ENCODE data around the gene ZFP92.

The ZFP92 gene

DNA sequence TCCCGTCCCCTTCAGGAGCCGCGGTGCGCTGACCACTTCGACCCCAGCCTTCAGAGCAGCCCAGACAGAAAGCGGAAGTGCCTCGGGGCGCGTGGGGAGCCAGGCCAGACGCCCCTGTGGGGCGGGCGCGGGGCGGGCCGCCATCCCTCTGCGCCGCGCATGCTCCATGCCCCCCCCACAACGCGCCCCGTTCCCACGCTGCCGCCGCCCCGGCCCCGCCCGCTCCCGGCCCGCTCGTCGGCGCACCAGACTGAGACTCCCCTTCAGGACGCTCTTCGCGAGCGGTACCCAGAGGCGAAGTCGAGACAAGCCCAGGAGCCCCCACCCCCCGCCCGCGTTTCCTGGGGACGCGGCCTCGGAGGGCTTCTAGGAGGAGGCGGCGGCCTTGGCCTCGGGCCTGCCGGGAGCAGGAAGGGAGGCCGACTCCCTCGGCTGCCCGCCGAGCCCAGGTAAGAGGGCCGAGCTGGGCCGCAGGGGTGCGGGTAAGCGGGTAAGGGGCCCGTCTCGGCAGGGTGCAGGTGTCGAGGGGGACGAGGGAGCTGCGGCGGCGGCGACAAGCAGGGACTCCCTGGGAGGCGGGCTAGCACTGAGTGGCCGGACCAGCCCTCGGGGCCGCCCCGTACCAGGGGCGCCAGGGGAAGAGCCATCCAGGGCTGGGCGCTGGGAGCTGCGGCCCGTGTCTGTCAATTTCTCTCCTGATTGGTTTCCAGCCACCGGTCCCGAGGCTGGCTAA is at the start of gene ZFP92:
Gene ZFP92 (plus strand): TSS at position 218 of the 733 bp plus-strand sequence. CDS start 6,851 bp downstream, outside the sequence.
- Mint-ChIP-seq H3K4me3 (peak within 1 kb of the TSS; percentile 77), H3K27ac (peak within 1 kb of the TSS; percentile 80), H3K4me1 (peaks cover 17% of the 10 kb centered on the region), H3K27me3 (no peaks in the 10 kb centered on the region), H3K9me3 (no peaks in the 10 kb centered on the region), H3K36me3 (no peaks in the 10 kb centered on the region)
- ATAC-seq, result peak; percentile 75

- Mint-ChIP-seq H3K36me3 (peaks cover 5% of the 10 kb centered on the region), H3K4me3 (no peak overlapping the region), H3K27ac (no peak overlapping the region), H3K9me3 (peaks cover 2% of the 10 kb centered on the region), H3K27me3 (no peaks in the 10 kb centered on the region), H3K4me1 (no peaks in the 10 kb centered on the region)
- ATAC-seq, result no peak
These were observed 49.4 kb upstream of the ZFP92 start for GRCh38 chrX:153361781-153362397.

GRCh38 chrX:153365670-153366069 is 45.6 kb upstream of the ZFP92 start:
- H3K9me3 Mint-ChIP-seq, result no peaks in the 10 kb centered on the region
- H3K4me3 Mint-ChIP-seq, result no peak overlapping the region
- H3K36me3 Mint-ChIP-seq, result no peaks in the 10 kb centered on the region
- no peak overlapping the region for H3K27ac Mint-ChIP-seq
- ATAC-seq, result no peak
- H3K27me3 Mint-ChIP-seq, result peaks cover 11% of the 10 kb centered on the region
- peaks cover 4% of the 10 kb centered on the region for H3K4me1 Mint-ChIP-seq

DNA sequence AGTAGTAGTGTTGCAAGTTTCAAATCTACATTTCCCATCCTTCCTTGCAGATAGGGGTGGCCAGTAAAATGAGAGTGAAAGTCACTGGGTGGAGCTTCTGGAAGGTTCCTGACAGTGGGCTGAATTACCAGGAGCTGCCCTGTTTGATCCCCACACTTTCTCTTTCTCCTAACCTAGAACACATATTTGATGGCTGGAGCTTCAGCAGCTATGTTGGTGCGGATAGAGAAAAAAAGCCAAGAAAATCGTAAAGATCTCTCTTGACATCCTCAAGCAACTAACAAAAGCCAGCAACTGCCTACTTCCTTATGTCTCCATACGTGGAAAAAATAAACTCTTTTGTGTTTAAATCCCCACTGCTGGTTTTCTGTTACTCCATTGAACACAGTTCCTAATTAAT is 45.2 kb upstream of the ZFP92 start:
- peaks cover 15% of the 10 kb centered on the region for H3K27me3 Mint-ChIP-seq
- peaks cover 6% of the 10 kb centered on the region for H3K4me1 Mint-ChIP-seq
- H3K4me3 Mint-ChIP-seq, result no peak overlapping the region
- H3K36me3 Mint-ChIP-seq, result no peaks in the 10 kb centered on the region
- H3K27ac Mint-ChIP-seq, result no peak overlapping the region
- H3K9me3 Mint-ChIP-seq, result no peaks in the 10 kb centered on the region
- no peak for ATAC-seq

- H3K27ac Mint-ChIP-seq, result no peak overlapping the region
- peaks cover 6% of the 10 kb centered on the region for H3K4me1 Mint-ChIP-seq
- no peaks in the 10 kb centered on the region for H3K9me3 Mint-ChIP-seq
- peaks cover 22% of the 10 kb centered on the region for H3K27me3 Mint-ChIP-seq
- no peak for ATAC-seq
- no peaks in the 10 kb centered on the region for H3K36me3 Mint-ChIP-seq
- H3K4me3 Mint-ChIP-seq, result no peak overlapping the region
These were observed 44.3 kb upstream of the ZFP92 start for GRCh38 chrX:153366878-153367538.

GRCh38 chrX:153370293-153371055 is 40.8 kb upstream of the ZFP92 start:
- ATAC-seq, result no peak
- no peaks in the 10 kb centered on the region for H3K9me3 Mint-ChIP-seq
- peaks cover 6% of the 10 kb centered on the region for H3K4me1 Mint-ChIP-seq
- H3K27me3 Mint-ChIP-seq, result peaks cover 23% of the 10 kb centered on the region
- H3K36me3 Mint-ChIP-seq, result no peaks in the 10 kb centered on the region
- H3K27ac Mint-ChIP-seq, result no peak overlapping the region
- no peak overlapping the region for H3K4me3 Mint-ChIP-seq

DNA sequence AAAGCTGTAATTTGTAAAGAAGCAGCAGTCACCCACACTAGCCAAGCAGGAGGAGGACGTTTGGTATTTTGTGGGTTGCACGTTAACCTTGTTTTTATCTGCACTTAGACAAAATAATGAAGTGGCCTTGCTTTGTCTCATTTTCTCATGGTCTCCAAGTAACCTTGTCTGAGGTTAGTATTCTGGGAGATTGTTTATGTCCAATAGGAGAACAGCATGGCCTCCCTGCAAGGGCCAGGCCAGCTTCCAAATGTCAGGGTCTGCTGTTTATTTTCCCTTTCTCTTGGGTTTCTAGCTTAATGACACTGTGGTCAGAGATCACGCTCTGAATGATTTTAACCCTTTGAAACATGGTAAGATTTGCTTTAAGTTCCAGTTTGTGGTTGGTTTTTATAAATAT is 40.0 kb upstream of the ZFP92 start:
- H3K27ac Mint-ChIP-seq, result no peak overlapping the region
- H3K27me3 Mint-ChIP-seq, result peaks cover 23% of the 10 kb centered on the region

GRCh38 chrX:153372949-153373348 is 38.3 kb upstream of the ZFP92 start:
- H3K4me3 Mint-ChIP-seq, result no peak overlapping the region
- no peak for ATAC-seq
- no peaks in the 10 kb centered on the region for H3K9me3 Mint-ChIP-seq
- no peak overlapping the region for H3K27ac Mint-ChIP-seq
- no peaks in the 10 kb centered on the region for H3K36me3 Mint-ChIP-seq
- H3K4me1 Mint-ChIP-seq, result peaks cover 6% of the 10 kb centered on the region
- H3K27me3 Mint-ChIP-seq, result peaks cover 23% of the 10 kb centered on the region

More for the DNA sequence above, 40.0 kb upstream of the ZFP92 start:
- Mint-ChIP-seq H3K36me3 (no peaks in the 10 kb centered on the region), H3K4me3 (no peak overlapping the region), H3K4me1 (peaks cover 6% of the 10 kb centered on the region), H3K9me3 (no peaks in the 10 kb centered on the region)
- ATAC-seq, result no peak

DNA sequence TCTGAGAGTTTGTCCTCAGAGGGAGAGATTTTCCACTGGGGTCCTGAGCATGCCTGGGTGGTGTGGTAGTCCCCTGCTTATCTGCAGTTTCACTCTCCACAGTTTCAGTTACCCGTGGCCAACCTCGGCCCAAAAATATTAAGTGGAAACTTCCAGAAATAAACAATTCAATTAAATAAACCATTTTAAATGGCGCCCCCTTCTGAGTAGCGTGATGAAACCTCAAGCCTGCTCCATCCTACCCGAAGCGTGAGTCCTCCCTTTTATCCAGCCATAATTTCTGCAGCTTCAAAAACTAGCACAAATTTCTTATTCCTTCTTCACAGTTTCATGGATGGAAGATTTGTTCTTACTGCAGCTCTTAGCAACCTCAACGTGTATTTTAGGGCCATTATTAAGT is 36.8 kb upstream of the ZFP92 start:
- ATAC-seq, result no peak
- H3K4me3 Mint-ChIP-seq, result no peak overlapping the region
- peaks cover 22% of the 10 kb centered on the region for H3K27me3 Mint-ChIP-seq
- no peak overlapping the region for H3K27ac Mint-ChIP-seq
- peaks cover 6% of the 10 kb centered on the region for H3K4me1 Mint-ChIP-seq
- no peaks in the 10 kb centered on the region for H3K9me3 Mint-ChIP-seq
- no peaks in the 10 kb centered on the region for H3K36me3 Mint-ChIP-seq

DNA sequence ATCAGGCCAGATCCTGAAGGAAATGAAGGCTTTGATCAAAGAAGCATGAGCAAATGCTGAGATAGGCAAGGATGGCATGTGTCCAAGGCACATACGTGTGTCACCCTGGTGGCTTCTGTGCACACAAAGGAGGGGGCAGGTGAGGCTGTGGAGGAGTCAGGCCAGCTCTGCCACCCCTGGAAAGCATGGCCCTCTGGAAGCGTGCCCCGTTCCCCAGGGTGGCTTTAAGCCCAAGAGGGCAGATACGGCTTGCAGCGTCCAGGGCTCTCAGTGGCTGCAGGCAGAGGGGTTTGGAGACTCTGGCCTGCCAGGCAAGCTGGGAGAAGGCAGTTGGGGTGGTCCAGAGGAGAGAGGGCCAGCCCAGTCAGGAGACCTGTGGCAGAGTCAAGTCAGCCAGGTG is 35.7 kb upstream of the ZFP92 start:
- Mint-ChIP-seq H3K27me3 (peaks cover 13% of the 10 kb centered on the region), H3K4me1 (peaks cover 4% of the 10 kb centered on the region), H3K9me3 (no peaks in the 10 kb centered on the region), H3K36me3 (no peaks in the 10 kb centered on the region), H3K27ac (no peak overlapping the region), H3K4me3 (no peak overlapping the region)
- ATAC-seq, result no peak

GRCh38 chrX:153377727-153378126 is 33.5 kb upstream of the ZFP92 start:
- H3K4me3 Mint-ChIP-seq, result no peak overlapping the region
- no peaks in the 10 kb centered on the region for H3K4me1 Mint-ChIP-seq
- no peak for ATAC-seq
- no peaks in the 10 kb centered on the region for H3K9me3 Mint-ChIP-seq
- H3K27ac Mint-ChIP-seq, result no peak overlapping the region
- H3K27me3 Mint-ChIP-seq, result no peaks in the 10 kb centered on the region
- H3K36me3 Mint-ChIP-seq, result no peaks in the 10 kb centered on the region

- no peaks in the 10 kb centered on the region for H3K9me3 Mint-ChIP-seq
- no peaks in the 10 kb centered on the region for H3K36me3 Mint-ChIP-seq
- no peak overlapping the region for H3K27ac Mint-ChIP-seq
- no peak overlapping the region for H3K4me3 Mint-ChIP-seq
- no peak for ATAC-seq
- H3K27me3 Mint-ChIP-seq, result no peaks in the 10 kb centered on the region
- H3K4me1 Mint-ChIP-seq, result no peaks in the 10 kb centered on the region
These were observed 32.7 kb upstream of the ZFP92 start for GRCh38 chrX:153378607-153379006.

DNA sequence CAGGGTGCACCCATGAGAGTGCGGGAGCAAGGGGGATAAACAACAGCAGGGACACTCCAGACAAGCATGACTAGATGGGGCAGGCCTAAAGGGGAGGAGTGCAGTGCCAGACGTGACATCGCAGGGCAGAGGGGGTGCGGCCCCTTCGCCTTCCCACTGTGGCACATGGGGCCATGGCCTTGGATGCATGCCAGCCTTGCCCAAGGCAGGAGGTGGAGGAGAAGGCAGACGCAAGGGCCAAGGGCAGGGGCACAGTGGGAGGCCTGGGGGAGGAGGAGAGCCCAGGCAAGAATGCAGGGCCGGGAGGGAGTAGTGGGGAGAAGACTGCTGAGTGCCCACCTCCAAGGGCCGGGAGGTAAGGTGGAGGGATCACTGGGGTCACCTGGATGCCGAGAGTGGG is 31.8 kb upstream of the ZFP92 start:
- no peak overlapping the region for H3K4me3 Mint-ChIP-seq
- no peaks in the 10 kb centered on the region for H3K4me1 Mint-ChIP-seq
- no peak for ATAC-seq
- no peak overlapping the region for H3K27ac Mint-ChIP-seq
- H3K36me3 Mint-ChIP-seq, result no peaks in the 10 kb centered on the region
- H3K9me3 Mint-ChIP-seq, result no peaks in the 10 kb centered on the region
- H3K27me3 Mint-ChIP-seq, result no peaks in the 10 kb centered on the region

DNA sequence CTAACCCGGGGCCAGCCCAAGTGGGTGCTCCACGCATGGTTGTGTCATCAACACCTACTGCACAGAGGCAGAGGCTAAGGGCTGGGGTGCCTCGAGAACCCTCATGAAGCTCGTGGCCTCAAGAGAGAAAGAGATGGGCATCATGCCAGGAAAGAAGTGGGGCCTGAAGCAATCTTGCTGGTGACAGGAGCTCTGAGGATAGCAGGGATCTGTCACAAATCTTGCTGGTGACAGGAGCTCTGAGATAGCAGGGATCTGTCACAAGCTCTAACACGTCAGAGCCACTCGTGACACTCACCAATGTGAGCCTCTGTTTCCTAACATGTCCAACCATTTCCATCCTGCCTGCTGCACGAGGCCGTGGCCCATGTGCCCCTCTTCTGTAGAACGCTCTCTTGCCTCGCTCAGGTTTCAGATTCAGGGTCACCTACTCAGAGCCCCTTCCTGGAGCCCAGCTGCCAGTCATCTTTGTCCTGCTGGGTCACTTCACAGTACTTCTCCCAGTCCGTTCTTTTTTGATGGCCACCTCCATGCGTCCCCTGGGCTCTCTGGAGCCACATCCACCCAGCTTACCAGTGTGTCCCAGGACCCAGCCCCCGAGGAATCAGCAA is 31.2 kb upstream of the ZFP92 start:
- Mint-ChIP-seq H3K36me3 (no peaks in the 10 kb centered on the region), H3K4me3 (no peak overlapping the region), H3K27ac (no peak overlapping the region), H3K27me3 (no peaks in the 10 kb centered on the region), H3K9me3 (no peaks in the 10 kb centered on the region), H3K4me1 (no peaks in the 10 kb centered on the region)
- ATAC-seq, result no peak

- Mint-ChIP-seq H3K9me3 (no peaks in the 10 kb centered on the region), H3K4me3 (no peak overlapping the region)
- no peak for ATAC-seq
These were observed 30.6 kb upstream of the ZFP92 start for GRCh38 chrX:153380691-153381090.

More at GRCh38 chrX:153380691-153381090, 30.6 kb upstream of the ZFP92 start:
- Mint-ChIP-seq H3K27ac (no peak overlapping the region), H3K4me1 (no peaks in the 10 kb centered on the region), H3K27me3 (no peaks in the 10 kb centered on the region), H3K36me3 (no peaks in the 10 kb centered on the region)
